ENCODE results near the gene SLC26A4.

DNA sequence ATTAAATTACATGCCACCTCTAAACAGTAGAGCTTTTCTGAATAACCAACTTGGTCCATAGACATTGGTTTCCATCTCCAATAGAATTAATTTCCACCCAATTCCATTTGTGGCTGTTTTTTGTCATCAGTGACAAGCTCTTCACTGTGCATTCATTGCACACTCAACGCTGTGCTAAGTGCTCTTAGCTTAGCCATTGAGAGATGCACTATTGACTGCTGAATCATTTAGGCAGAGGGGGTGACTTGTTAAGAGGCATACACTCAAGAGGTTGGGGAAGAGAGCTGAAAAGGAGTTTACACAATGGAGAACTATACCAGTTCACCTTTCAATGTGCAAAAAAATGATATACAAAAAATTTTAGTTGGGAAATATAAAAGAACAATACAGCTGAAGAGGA, 51.4 kb downstream of the SLC26A4 start:
- no peak for TF ChIP-seq CTCF (IDR thresholded peaks at IDR 0.05)
- TF ChIP-seq POLR2A (IDR thresholded peaks at IDR 0.05), result no peak
- no peak for TF ChIP-seq POLR2AphosphoS5 (IDR thresholded peaks at IDR 0.05)
